ENCODE data around the gene NPPB.

Gene NPPB

DNA sequence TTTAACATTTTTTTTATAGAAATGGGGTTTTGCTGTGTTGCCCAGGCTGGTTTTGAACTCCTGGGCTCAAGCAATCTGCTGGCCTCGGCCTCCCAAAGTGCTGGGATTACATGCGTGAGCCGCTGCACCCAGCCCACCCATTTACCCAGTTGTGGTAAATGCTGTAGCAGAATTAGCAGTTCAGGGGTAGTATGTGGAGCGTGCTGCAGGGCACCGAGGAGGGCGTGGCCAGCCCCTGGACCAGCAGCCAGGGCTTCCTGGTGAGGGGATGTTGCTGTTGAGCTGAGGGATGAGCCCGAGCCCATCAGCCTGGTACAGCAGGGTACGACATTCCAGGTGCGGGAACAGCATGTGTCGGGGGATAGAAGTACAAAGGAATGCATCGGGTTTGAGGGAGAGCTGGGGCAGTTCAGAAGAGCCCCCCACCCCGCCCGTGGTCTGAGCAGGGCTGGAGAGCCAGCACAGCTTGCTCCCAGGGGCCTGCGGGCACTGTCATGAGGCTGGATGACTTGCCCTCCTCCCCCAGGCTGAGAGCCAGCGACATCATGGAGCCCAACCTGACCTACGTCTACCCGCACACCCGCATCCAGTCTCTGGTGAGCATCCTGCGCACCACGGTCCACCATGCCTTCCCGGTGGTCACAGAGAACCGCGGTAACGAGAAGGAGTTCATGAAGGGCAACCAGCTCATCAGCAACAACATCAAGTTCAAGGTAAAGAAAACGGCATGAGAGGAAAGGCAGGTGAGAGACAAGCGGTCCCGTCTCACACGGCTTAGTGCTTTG, 23.1 kb downstream of the NPPB start:
- Histone ChIP-seq H3K9ac (ENCODE audit: low read length) (no peak overlapping the region), H3K27me3 (ENCODE audit: control insufficient read depth, insufficient read depth, low read length) (no peaks in the 10 kb centered on the region), H3K4me3 (ENCODE audit: low read length) (no peak overlapping the region), H3K4me1 (ENCODE audit: control insufficient read depth, insufficient read depth, low read length) (no peaks in the 10 kb centered on the region), H3K36me3 (ENCODE audit: control insufficient read depth, insufficient read depth, low read length) (peaks cover 24% of the 10 kb centered on the region), H3K9me3 (ENCODE audit: control insufficient read depth, low read length) (no peaks in the 10 kb centered on the region)

GRCh38 chr1:11833900-11834299, 24.8 kb downstream of the NPPB start:
- peaks cover 20% of the 10 kb centered on the region for H3K36me3 ChIP-seq (ENCODE audit: control insufficient read depth, insufficient read depth, low read length)
- no peak overlapping the region for H3K9ac ChIP-seq (ENCODE audit: low read length)
- no peaks in the 10 kb centered on the region for H3K27me3 ChIP-seq (ENCODE audit: control insufficient read depth, insufficient read depth, low read length)
- no peaks in the 10 kb centered on the region for H3K4me1 ChIP-seq (ENCODE audit: control insufficient read depth, insufficient read depth, low read length)
- no peaks in the 10 kb centered on the region for H3K9me3 ChIP-seq (ENCODE audit: control insufficient read depth, low read length)
- no peak overlapping the region for H3K4me3 ChIP-seq (ENCODE audit: low read length)

DNA sequence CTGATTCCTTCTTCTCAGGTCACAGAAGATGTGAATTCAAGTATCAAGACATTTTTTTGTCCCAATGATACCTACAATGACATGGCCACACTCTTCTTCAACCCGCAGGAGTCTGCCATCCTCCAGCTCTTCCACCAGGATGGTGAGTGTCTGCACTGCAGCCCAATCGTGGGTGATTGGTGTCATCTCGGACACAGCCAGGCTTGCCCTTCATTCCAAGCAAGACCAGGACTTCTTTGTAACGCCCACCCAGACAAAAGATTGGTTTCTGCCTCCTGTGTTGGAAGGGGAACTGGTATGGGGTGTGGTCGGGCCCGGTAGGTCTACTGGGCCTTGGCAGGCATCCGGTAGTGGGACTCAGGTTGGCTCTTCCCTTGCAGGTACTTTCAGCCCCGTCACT, 25.2 kb downstream of the NPPB start:
- no peaks in the 10 kb centered on the region for H3K9me3 ChIP-seq (ENCODE audit: control insufficient read depth, low read length)
- H3K27me3 ChIP-seq (ENCODE audit: control insufficient read depth, insufficient read depth, low read length): no peaks in the 10 kb centered on the region
- H3K9ac ChIP-seq (ENCODE audit: low read length): no peak overlapping the region
- H3K36me3 ChIP-seq (ENCODE audit: control insufficient read depth, insufficient read depth, low read length): peaks cover 19% of the 10 kb centered on the region
- H3K4me3 ChIP-seq (ENCODE audit: low read length): no peak overlapping the region
- no peaks in the 10 kb centered on the region for H3K4me1 ChIP-seq (ENCODE audit: control insufficient read depth, insufficient read depth, low read length)

- Histone ChIP-seq H3K36me3 (ENCODE audit: control insufficient read depth, insufficient read depth, low read length) (peaks cover 10% of the 10 kb centered on the region), H3K4me3 (ENCODE audit: low read length) (no peak overlapping the region), H3K9me3 (ENCODE audit: control insufficient read depth, low read length) (no peaks in the 10 kb centered on the region), H3K4me1 (ENCODE audit: control insufficient read depth, insufficient read depth, low read length) (no peaks in the 10 kb centered on the region), H3K27me3 (ENCODE audit: control insufficient read depth, insufficient read depth, low read length) (no peaks in the 10 kb centered on the region), H3K9ac (ENCODE audit: low read length) (no peak overlapping the region)
Measured at GRCh38 chr1:11831945-11832725, 26.6 kb downstream of the NPPB start.

DNA sequence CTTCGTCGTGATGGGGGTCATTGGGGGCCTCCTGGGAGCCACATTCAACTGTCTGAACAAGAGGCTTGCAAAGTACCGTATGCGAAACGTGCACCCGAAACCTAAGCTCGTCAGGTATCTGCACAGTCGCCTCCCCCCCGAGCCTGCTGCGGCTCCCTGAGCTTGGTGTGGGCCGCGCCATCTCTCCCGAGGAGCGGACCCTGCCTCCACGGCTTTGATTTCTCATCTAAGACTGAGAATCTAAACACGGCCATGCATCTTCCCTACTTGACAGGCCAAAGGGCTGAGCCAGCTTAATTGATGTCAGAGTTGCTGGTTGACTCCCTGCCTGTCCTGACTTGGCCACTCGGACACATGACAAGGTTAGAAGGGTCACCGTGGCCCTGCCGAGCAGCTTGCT, 30.2 kb downstream of the NPPB start:
- Histone ChIP-seq H3K4me1 (ENCODE audit: control insufficient read depth, insufficient read depth, low read length) (no peaks in the 10 kb centered on the region), H3K36me3 (ENCODE audit: control insufficient read depth, insufficient read depth, low read length) (peaks cover 5% of the 10 kb centered on the region), H3K9me3 (ENCODE audit: control insufficient read depth, low read length) (no peaks in the 10 kb centered on the region), H3K9ac (ENCODE audit: low read length) (no peak overlapping the region), H3K4me3 (ENCODE audit: low read length) (no peak overlapping the region), H3K27me3 (ENCODE audit: control insufficient read depth, insufficient read depth, low read length) (no peaks in the 10 kb centered on the region)

GRCh38 chr1:11826946-11827345, 31.8 kb downstream of the NPPB start:
- Histone ChIP-seq H3K27me3 (ENCODE audit: control insufficient read depth, insufficient read depth, low read length) (no peaks in the 10 kb centered on the region), H3K9me3 (ENCODE audit: control insufficient read depth, low read length) (no peaks in the 10 kb centered on the region), H3K9ac (ENCODE audit: low read length) (no peak overlapping the region), H3K36me3 (ENCODE audit: control insufficient read depth, insufficient read depth, low read length) (no peaks in the 10 kb centered on the region), H3K4me1 (ENCODE audit: control insufficient read depth, insufficient read depth, low read length) (no peaks in the 10 kb centered on the region), H3K4me3 (ENCODE audit: low read length) (no peak overlapping the region)

GRCh38 chr1:11825131-11825530, 33.6 kb downstream of the NPPB start:
- Histone ChIP-seq H3K9ac (ENCODE audit: low read length) (no peak overlapping the region), H3K4me1 (ENCODE audit: control insufficient read depth, insufficient read depth, low read length) (no peaks in the 10 kb centered on the region), H3K36me3 (ENCODE audit: control insufficient read depth, insufficient read depth, low read length) (no peaks in the 10 kb centered on the region), H3K27me3 (ENCODE audit: control insufficient read depth, insufficient read depth, low read length) (no peaks in the 10 kb centered on the region), H3K9me3 (ENCODE audit: control insufficient read depth, low read length) (no peaks in the 10 kb centered on the region), H3K4me3 (ENCODE audit: low read length) (no peak overlapping the region)

DNA sequence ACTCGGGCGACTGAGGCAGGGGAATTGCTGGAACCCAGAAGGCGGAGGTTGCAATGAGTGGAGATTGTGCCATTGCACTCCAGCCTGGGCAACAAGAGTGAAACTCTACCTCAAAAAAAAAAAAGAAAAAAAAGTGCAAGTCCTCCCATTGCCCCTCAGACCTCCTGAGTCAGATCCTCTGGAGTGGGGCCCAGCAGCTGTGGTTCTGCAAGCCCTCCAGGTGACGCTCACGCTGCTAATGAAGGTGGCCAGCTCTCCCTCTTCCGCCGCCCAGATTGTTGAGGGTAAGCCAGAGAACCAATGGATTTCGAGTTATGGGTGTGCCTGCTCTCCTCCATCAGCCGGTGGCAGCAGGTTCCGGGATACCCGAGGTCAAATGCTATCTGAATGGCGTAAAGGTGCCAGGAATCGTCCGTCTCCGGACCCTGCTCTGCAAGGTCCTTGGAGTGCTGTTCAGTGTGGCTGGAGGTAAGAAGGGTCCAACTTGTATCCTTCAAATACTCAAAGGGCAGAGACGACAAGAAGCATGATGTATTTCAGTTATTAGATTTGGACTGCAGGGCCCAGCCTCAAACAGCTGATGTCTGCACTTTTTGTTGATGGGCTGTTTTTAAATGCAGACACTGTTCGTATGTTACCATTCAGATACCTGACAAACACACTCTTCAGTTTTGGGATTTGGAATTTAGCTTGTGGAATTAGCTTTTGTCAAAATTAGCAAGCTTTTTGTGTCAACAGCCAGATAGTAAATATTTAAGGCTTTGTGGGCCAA, 35.2 kb downstream of the NPPB start:
- no peaks in the 10 kb centered on the region for H3K9me3 ChIP-seq (ENCODE audit: control insufficient read depth, low read length)
- no peaks in the 10 kb centered on the region for H3K27me3 ChIP-seq (ENCODE audit: control insufficient read depth, insufficient read depth, low read length)
- H3K36me3 ChIP-seq (ENCODE audit: control insufficient read depth, insufficient read depth, low read length): no peaks in the 10 kb centered on the region
- no peak overlapping the region for H3K4me3 ChIP-seq (ENCODE audit: low read length)
- no peaks in the 10 kb centered on the region for H3K4me1 ChIP-seq (ENCODE audit: control insufficient read depth, insufficient read depth, low read length)
- no peak overlapping the region for H3K9ac ChIP-seq (ENCODE audit: low read length)

DNA sequence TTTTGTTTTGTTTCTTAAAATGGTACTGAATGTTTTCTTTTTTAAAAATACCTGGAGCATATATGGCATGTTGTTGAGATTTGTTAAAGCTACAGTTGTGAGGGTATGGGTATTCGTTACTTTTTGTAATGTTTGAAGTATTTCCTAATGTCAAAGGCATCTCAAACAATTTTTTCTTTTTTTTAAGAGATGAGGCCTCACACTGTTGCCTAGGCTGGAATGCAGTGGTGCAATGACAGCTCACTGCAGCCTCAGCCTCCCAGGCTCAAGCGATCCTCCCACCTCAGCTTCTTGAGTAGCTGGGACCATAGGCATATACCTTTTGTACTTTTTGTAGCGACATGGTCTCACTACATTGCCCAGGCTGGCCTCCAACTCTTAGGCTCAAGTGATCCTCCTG, 36.7 kb downstream of the NPPB start:
- Histone ChIP-seq H3K36me3 (ENCODE audit: control insufficient read depth, insufficient read depth, low read length) (no peaks in the 10 kb centered on the region), H3K27me3 (ENCODE audit: control insufficient read depth, insufficient read depth, low read length) (no peaks in the 10 kb centered on the region), H3K4me3 (ENCODE audit: low read length) (no peak overlapping the region), H3K9ac (ENCODE audit: low read length) (no peak overlapping the region), H3K9me3 (ENCODE audit: control insufficient read depth, low read length) (no peaks in the 10 kb centered on the region), H3K4me1 (ENCODE audit: control insufficient read depth, insufficient read depth, low read length) (no peaks in the 10 kb centered on the region)

- no peaks in the 10 kb centered on the region for H3K36me3 ChIP-seq (ENCODE audit: control insufficient read depth, insufficient read depth, low read length)
- H3K9me3 ChIP-seq (ENCODE audit: control insufficient read depth, low read length): no peaks in the 10 kb centered on the region
- H3K9ac ChIP-seq (ENCODE audit: low read length): no peak overlapping the region
- H3K4me3 ChIP-seq (ENCODE audit: low read length): no peak overlapping the region
- no peaks in the 10 kb centered on the region for H3K27me3 ChIP-seq (ENCODE audit: control insufficient read depth, insufficient read depth, low read length)
- no peaks in the 10 kb centered on the region for H3K4me1 ChIP-seq (ENCODE audit: control insufficient read depth, insufficient read depth, low read length)
Measured at GRCh38 chr1:11817192-11817591, 41.6 kb downstream of the NPPB start.

DNA sequence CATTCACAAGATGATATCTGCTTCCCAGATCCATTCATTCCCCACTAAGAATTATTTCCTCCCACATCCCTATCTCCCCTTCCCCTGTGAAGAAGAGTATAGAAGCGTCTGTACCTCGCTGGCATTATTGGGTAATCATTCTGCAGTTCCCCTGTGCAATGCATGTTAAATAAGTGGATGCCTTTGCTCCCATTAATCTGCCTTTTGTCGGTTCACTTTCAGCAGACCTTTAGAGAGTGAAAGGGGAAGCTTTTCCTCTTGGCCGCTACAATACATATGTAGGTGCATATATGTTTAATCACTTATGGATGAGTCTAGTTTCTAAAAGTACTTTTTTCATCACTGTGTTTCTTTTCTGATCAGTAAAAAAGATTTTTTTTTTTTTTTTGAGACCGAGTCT, 45.7 kb downstream of the NPPB start:
- Histone ChIP-seq H3K36me3 (ENCODE audit: control insufficient read depth, insufficient read depth, low read length) (no peaks in the 10 kb centered on the region), H3K27me3 (ENCODE audit: control insufficient read depth, insufficient read depth, low read length) (no peaks in the 10 kb centered on the region), H3K4me1 (ENCODE audit: control insufficient read depth, insufficient read depth, low read length) (no peaks in the 10 kb centered on the region), H3K4me3 (ENCODE audit: low read length) (no peak overlapping the region), H3K9me3 (ENCODE audit: control insufficient read depth, low read length) (no peaks in the 10 kb centered on the region), H3K9ac (ENCODE audit: low read length) (no peak overlapping the region)
